ENCODE measurements around the gene MYO7A.
A peak's percentile ranks its signal among the peaks of the same experiment; 100 is the strongest.

MYO7A gene

DNA sequence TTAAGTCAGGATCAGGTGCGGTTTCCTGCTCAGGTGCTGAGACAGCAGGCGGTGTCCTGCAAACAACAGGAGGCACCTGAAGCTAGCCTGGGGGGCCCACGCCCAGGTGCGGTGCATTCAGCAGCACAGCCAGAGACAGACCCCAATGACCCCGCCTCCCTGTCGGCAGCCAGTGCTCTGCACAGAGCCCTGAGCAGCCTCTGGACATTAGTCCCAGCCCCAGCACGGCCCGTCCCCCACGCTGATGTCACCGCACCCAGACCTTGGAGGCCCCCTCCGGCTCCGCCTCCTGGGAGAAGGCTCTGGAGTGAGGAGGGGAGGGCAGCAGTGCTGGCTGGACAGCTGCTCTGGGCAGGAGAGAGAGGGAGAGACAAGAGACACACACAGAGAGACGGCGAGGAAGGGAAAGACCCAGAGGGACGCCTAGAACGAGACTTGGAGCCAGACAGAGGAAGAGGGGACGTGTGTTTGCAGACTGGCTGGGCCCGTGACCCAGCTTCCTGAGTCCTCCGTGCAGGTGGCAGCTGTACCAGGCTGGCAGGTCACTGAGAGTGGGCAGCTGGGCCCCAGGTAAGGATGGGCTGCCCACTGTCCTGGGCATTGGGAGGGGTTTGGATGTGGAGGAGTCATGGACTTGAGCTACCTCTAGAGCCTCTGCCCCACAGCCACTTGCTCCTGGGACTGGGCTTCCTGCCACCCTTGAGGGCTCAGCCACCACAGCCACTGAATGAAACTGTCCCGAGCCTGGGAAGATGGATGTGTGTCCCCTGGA, at the start of gene MYO7A:
Gene MYO7A (plus strand): TSS at position 327 of the 772 bp plus-strand sequence. CDS start 2,389 bp downstream, outside the sequence.
- DNase-seq: no peak

DNA sequence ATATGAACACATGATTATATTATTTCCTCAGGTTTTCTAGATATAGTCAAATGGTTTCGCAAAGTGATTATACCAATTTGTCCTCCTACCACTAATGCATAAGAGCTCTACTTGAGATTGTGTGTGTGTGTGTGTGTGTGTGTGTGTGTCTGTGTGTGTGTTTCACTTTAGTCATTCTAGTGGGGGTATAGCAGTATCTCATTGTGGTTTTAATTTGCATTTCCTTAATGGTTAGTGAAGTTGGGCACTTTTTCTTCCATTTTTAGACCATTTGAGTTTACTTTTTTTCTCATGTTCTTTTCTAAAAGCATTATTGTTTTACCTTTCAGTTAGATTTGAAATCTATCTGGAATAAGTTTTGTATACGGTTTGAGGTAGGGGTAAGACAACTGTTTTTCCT, 48.4 kb upstream of the MYO7A start:
- no peak for DNase-seq

DNA sequence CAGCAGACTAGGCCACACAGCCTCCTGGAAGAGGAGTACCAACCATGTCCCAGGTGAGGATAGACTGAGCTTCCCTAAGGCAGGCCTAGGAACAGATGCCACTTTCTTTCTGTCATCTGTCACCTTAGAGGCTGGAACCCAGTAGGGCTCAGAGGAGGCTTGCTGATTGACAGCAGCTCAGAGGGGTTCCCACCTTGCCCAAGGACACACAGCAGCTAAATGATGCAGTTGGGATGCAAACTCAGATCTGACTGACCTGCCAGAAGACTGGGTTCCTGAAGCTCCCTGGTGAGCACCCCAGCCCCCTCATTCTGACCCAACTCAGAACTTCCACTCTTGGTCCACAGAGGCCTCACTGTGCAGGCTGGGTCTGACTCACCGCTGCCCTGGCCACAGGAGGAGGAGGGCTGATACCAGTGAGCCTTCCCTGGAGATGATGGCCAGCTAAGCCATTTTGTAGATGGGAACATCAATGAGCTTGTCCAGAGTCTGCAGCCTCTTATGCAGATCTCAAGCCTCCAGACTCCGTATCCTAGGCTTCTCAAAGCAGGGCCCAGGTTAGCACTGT, 47.3 kb upstream of the MYO7A start:
- DNase-seq: no peak

DNA sequence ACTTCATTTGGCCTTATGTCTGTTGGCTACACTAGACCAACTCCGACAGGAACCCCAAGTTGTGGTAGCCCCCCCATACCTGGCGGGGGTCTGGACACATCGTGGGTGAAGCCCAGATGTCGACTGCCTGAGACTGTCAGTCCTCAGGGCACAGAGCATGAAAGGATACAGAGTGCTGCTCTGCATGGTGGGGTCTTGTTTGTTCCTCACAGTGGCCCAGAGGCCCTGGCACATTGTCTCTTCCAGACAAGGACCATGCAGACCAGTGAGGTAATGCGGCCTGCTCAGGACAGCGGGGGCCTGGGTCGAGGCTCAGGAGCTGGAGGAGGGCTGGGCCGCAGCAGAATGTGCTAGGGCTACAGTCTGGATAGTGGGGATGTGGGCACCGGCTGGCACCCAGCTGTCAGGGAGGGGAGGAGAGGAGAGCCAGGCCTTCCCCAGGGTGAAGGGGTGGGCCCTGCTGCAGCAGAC, 46.6 kb upstream of the MYO7A start:
- DNase-seq: no peak

DNA sequence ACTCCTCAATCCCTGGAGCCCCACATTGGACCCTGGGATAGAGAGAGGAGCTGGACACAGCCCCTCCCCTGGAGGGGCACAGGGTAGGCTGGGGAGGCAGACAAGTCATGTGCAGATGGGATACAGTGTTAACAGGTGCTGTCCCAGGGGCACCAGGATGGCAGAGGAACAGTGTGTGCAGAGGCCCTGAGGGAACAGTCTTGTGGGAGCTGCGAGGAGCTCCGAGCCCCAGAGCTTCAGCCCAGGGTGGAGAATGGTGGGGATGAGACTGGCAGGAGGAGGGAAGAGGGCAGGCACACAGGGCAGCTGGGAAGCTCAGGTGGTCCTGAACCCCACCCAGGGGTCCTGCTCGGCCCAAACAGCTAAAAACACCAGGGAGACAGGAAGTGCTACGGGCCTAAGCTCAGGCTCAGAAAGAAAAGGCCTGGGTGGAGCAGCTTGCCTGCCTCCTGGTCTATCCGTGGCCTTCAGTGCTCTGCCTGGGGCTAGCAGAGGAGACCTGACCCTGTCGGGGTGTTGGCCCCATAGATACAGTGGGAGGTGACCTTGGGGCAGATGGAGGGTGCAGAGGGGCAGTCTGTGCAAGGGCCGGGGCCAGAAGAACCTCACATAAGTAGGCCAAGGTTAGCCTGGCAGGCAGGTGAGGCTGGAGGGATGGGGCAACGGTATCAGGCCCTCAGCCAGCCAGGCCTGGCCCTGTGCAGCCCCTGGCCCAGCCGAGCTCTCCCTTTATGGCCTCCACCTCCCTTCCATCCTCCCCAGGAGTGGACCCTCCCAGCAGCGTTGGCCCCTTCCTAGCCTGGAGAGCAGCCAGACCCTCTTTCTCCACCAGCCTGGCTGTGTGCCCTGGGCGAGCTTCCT, 45.8 kb upstream of the MYO7A start:
- DNase-seq: no peak

DNA sequence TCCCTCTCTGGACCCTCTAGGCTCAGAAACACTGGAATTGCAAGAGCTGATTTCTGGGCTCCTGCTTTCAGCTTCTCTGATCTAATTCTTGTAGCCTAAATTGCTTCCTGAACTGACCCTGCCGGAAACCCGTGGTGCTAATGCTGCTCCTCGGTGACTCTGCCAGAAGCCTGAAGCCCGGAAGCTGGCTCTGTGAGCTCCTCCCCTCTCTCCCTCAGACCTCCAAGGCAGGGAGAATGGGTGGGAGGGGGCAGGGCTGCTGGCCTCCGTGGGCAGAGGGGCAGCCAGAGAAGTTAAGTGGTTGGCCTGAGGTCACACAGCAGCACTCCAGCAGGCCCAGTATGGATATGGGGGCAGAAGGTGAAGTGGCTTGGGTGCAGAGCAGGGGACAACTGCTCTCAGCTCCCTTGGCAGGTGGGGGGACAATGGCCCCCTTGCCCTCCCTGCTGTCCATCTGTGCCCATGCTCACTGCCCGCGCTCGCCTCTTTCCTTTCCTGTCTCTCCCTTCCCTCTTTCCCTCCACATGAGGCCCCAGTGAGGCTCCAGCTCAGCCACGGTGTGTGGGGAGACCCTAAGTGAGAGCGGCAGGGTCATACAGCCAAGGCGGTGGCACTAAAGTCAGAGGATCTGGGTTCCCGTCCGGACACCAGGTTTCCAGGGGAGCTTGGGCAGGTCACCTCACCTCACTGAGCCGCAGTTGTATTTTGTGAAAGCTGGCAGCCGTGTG, 45.0 kb upstream of the MYO7A start:
- no peak for DNase-seq

DNA sequence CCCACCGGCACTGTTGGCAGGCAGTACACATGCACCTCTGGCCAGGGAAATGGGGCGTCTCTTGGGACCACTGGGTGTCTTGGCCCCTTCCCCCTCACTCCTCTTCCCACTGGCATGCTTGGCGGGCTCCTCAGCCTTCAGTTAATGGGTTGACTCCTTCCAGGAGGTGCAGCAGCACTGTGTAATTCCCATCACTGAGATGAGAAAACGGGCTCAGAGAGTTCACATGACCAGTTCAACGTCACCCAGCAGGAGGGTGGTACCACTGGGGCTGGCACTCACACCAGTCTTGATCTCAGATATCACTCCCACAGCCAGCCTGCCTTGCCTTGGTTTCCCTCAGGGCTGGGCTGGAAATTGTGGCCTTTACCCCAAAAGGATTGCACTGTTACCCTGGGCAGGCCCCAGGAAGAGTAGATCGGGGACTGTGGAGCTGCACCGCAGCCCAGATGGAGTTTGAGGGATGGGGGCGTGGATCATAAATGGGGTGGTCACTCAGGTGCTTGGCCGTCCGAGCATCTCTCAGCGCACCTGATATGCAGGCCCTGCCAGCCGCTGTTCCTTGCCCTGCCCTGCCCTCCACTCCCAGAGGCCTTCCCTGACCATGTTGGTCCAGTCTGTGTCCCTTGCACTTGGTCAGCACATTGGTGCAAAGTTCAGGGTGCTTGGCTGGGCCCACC, 44.3 kb upstream of the MYO7A start:
- no peak for DNase-seq

DNA sequence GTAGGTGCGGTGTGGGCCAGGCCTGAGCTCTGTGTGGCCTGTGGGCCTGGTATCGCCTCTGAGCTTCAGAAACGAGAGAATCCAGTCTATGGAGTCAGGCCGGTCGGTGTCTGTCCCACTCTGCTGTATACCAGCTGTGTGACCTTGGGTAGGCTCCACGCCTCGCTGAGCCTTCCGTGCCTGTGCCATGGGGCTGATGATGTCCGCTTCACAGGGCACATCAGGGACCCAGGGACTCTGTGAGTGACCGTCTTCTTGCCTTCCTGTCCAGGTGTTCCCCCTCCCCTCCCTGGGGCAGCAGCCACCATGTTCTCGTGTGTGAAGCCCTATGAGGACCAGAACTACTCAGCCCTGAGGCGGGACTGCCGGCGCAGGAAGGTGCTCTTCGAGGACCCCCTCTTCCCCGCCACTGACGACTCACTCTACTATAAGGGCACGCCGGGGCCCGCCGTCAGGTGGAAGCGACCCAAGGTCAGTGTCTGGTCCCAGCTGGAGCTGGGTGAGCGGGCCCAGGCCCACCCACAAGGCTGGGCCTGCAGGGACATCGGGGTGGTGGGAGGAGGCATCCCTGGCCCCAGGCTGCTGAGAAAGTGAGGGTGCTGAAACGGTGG, 43.4 kb upstream of the MYO7A start:
- DNase-seq: no peak

DNA sequence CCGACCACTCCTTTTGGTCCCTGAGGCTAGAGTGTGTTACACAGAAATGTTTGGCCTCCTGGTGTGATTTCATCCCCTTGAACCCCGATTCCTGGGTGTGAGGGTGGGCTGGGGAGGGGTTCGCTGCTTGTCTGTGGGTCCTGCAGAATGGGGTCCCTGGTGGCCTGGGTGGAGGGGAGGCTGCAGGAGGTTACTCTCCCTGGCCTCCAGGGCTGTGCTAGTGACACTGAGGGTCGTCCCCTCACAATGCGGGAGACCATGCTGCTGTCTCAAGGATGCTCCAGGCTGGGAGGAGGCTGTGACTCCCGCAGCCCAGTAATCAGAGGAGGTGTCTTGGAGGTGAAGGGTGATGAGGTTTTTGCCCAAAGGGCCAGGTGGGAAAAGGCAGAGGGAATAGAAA, 42.4 kb upstream of the MYO7A start:
- DNase-seq: no peak

DNA sequence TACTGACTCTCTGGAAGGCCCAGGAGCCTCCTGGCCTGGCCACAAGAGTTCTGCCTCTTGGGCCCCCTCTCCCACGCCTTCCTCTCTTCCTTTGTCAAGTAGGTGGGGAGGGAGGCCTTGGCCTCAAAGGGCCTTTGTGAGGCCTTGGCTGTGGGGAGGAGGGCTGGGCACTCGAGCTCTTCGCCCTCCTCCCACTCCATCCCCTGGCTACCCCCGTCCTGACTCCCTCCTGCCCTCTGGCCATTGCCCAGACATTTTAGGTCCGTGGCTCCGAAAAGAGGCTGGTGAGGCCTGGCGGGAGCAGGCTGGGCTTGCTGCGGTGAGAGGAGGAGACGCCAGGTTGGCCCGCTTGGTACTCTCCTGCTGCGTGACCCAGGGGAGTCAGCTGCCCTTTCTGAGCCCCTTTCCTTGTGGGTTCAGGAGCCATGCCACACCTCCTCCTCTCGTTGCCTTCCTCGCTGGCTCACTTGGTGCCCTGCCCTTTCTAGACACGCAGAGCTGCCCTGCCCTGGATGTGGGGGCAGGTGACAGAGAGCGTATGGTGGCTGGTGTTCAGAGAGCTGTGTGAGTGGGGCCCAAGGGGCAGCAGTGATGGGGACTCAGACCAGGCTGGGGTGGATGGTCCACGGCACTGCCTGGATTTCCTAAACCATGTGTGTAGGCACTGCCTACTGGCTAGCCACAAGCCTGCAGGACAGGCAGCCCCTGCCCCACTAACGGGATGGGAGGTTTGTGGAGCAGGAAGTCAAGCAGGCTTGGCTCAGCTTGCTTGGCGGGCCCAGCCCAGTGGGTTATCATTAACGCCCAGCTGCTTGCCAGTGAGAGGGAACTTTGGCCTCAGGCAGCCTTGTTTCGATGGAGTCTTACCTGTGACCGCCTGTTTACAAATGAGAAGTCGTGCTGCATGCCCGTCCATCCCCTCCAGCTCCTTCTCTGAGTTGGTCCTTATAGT, 41.2 kb upstream of the MYO7A start:
- no peak for DNase-seq

DNA sequence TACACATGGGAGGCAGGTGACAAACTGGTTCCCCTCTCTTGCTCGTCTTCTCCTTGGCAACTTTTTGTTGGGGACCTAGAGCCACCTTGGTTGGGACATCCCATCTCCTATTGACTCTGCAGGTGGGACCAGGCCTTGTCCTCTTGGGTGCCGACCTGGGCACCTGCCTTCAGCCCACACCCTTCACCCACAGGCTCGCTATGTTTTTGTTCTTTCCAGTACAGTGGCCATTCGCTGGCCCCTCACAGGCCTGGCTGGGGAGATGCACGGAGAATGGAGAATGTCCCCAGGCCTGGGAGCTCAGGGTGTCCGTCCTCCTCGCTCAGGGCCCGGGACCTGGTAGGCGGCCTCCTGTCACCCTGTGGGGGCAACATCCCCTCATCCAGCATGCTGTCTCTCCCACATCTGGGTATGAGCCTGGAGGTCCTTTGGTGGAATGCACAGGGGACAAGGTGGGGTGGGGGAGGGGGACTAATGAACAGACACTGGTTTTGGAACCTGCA, 40.3 kb upstream of the MYO7A start:
- no peak for DNase-seq

DNA sequence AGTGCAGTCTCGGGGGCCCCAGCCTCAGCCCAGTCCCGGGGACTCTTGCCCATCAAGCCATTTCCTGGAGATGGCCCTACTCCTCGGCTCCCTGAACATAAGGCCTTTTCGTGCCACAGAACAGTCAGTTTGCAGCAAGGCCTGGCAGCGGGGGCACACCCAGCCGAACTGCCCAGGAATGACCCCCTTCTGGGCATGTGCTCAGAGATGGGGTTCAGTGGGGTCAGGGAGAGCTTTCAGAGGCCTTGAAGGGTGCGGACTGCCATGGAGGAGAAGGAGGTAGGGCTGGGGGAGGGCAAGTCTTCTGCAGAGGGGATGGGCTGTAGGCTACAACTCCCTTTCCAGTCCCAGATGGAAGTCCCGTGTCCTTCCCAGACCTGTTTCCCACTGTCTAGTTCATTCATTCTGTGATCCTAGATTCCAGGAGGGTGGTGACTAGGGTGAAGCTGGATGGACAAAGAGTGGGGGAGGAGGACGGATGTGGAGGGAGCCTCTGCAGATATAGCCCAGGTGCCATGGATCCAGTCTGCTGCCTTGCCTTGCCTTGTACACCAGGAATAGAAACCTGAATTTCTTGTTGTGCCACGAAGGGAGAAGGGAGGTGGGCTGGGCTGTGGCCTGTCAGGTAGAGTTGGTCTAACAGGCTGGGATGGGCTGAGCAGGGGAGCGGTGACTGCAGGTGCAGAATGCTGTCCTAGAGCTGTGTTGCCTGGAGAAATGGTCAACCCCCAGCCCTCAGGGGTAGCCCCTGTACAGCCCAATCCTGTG, 39.6 kb upstream of the MYO7A start:
- no peak for DNase-seq

DNA sequence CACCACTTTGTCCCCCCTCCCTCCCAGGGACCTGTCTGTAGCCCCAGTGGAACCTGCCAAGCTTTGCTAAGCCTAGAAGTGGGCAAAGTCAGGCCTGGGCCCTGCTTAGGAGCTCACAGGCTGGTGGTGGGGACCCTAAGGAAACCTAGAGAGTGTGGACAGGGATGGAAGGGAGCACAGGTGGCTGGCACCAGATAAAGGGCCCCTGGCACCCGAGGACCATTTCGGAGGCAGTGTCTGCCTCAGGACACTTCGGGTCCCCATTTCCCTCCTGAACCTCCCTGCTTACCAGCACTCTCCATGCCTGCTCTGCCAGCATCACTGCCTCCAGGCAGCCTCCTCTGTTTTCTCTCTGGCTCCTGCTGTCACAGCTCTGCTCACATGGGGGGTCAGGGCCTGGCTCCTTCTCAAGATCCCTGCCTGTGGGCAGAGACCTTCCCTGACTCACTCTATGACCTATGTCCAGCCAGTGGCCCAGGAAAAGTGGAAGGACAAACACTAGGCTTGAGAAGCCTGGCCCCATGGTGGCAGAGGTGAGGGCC, 39.0 kb upstream of the MYO7A start:
- DNase-seq: no peak

DNA sequence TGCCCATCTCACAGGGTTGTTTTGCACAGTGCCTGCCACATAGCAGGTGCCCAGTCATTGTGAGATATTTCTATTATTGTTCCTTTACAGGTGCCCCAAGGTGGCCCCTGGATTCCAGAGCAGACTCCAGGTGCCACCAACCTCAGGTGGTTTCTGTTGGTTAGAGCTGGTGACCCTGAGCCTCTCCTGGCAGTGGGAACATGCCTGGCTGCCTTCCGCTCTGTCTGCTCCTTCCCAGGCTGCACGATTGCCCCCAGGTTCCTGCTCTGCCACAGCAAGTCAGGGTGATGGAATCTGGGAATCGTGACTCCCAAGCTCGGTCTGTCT, 38.0 kb upstream of the MYO7A start:
- no peak for DNase-seq

DNA sequence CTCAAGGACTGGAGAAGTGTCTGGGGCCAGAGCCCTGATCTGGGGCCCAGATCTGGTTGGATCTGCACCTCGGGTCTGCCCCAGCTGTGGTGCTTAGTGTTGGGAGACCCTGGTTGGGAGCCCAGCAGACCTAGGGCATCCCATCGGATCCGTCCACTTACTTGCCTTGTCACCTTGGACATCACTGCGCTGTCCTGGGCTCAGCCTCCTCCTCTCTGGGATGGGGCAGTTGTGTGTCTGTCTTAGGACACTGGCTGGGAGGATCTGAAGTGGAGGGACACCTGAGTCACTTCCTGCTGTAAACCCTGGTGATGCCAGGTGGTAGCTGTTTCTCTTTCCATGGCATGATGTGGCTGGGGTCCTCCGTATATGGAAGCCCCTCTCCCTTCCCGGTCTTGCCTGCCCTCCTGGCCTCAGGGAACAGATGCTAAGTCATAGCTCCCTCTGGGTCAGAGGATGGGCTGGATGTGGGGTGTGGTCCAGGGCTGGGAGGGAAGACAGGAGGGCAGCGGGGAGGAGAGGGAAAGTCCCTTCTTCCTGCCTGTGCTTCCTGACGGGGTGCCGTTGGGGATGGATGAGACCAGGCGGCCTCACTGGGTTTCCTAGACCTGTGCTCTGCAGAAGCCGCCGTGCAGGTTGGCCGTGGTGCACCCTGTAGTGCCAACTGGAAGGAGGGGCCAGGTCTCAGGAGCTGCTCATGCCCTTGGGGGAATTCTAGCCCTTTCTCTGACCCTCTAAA, 37.5 kb upstream of the MYO7A start:
- no peak for DNase-seq

DNA sequence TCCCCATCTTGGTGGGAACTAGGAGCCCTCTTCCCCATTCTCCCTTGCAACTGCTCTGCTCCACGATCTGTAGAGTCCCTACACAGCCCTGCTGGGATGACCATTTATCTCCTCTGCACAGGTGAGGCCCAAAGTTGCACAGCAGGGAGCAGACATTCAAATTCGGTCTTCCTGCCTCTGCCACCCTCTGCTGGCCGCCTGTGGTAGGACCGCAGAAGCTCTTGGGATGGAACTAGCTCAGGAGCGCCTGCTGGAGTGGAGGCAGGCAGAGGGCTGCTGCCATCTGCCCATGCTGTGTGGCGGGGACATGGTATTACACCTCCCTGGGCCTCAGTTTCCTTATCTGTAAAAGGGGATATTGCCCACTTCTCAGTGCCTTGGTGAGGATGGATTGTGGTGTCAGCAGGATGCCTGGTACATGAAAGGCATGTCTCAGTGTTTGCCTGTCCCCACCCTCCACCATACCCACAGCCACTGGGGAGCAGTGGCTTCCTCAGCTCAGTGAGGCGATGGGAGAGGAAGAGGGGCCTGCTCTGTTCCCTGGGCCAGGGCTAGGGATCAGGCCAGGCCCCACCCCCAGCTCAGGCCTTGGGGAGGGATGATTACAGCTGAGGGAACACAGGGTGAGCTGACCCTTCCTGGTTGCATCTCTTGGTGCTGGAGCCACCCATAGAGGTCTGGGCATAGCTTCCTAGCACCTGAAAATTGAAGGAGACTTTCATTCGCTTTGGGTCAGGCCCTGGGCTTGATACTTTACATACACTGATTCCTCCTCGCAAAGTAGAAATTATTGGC, 36.7 kb upstream of the MYO7A start:
- peak in 1 of 2 experiments; percentile 56 for DNase-seq

DNA sequence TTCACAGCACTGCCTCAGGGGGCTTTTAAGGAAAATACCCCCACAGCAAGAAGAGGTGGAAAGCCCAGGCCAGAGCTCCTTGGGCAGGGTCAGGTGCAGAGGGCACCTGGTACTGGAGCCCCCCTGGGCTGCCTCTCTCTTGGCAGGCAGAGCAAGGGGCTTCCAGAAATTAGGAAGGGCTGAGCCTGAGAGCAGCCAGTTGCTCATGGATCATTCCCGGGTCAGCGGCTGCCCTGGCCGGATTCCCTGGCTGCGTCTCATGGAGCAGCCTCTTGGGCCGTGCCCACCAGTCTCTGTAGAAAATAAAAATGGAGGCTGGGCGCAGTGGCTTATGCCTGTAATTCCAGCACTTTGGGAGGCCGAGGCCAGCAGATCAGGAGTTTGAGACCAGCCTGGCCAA, 35.7 kb upstream of the MYO7A start:
- DNase-seq: no peak
